Upper lobe of right lung (tissue), 1 donor: ENCODE results near the gene RPS6KA3. TPM values are rescaled to one million over a fixed set of nuclear protein-coding genes. Genes with fewer than 3 reads are reported as not detected.
"Not testable (repeated sequence)": the region's sequence is repeated elsewhere in the genome, so short reads cannot be mapped to it uniquely, and the experiment has no call there.

Experiments
- ATAC-seq: fragments of 200-7000 bp; cut with Tn5 transposase; one replicate; pipeline ENCODE4 v1.9.1; 2020; ENCODE audit warnings: mild to moderate bottlenecking, moderate library complexity
- DNase-seq: peaks from one replicate; pipeline ENCODE4 v3.0.0-alpha.2; 2020
- H3K27ac ChIP-seq: fragments of 200-600 bp; one replicate; pipeline ENCODE4 v1.8.0; 2022
- H3K27me3 ChIP-seq: fragments of 200-600 bp; one replicate; pipeline ENCODE4 v1.8.0; 2022; ENCODE audit warnings: mild to moderate bottlenecking
- H3K36me3 ChIP-seq: fragments of 200-600 bp; one replicate; pipeline ENCODE4 v1.8.0; 2022
- H3K4me1 ChIP-seq: fragments of 200-600 bp; one replicate; pipeline ENCODE4 v1.8.0; 2022
- H3K4me3 ChIP-seq: fragments of 200-600 bp; one replicate; pipeline ENCODE4 v1.8.0; 2022; ENCODE audit warnings: mild to moderate bottlenecking
- H3K9me3 ChIP-seq: fragments of 200-600 bp; one replicate; pipeline ENCODE4 v1.8.0; 2022
- CTCF ChIP-seq: fragments of 200-600 bp; IDR thresholded peaks from one replicate; pipeline ENCODE4 v1.8.0; 2022; ENCODE audit warnings: antibody characterized with exemption
- intact Hi-C: fragments of 100-400 bp; cut with DNase I; formaldehyde crosslinking; loops from one replicate; pipeline ENCODE4 v1.11.0; 2022
- total RNA-seq: library from RNA; stranded (reverse); fragmentation: NEBNext Ultra II Directional; extraction: Animal tissue kit (Norgen Biotek cat#: 25700); gene quantifications from one replicate; pipeline ENCODE4 v1.2.1, GENCODE V29; 2021
- donor health status: DM: no; HTN: yes; CAD: no; lungs with severe emphysema.

Gene RPS6KA3
- total RNA-seq, 1 donor from 2014 or later, result 70.5 TPM

- Histone ChIP-seq H3K9me3 (no peaks in the 10 kb centered on the region), H3K27me3 (no peaks in the 10 kb centered on the region), H3K4me1 (no peaks in the 10 kb centered on the region), H3K4me3 (no peak overlapping the region), H3K36me3 (peaks cover 17% of the 10 kb centered on the region), H3K27ac (no peak overlapping the region)
- ATAC-seq, result no peak
- intact Hi-C loops, result no loop called here
- no peak for TF ChIP-seq CTCF
- no peak for DNase-seq
Measured at GRCh38 chrX:20181598-20182329, 84.9 kb downstream of the RPS6KA3 start.

- Histone ChIP-seq H3K27me3 (no peaks in the 10 kb centered on the region), H3K9me3 (no peaks in the 10 kb centered on the region), H3K36me3 (peaks cover 48% of the 10 kb centered on the region), H3K4me3 (no peak overlapping the region), H3K4me1 (no peaks in the 10 kb centered on the region), H3K27ac (no peak overlapping the region)
- DNase-seq, result no peak
- intact Hi-C loops, result no loop called here
- TF ChIP-seq CTCF, result no peak
- no peak for ATAC-seq
Measured at GRCh38 chrX:20177093-20177492, 89.6 kb downstream of the RPS6KA3 start.

- Histone ChIP-seq H3K9me3 (no peaks in the 10 kb centered on the region), H3K4me1 (no peaks in the 10 kb centered on the region), H3K27ac (no peak overlapping the region), H3K4me3 (no peak overlapping the region), H3K27me3 (no peaks in the 10 kb centered on the region), H3K36me3 (peaks cover 72% of the 10 kb centered on the region)
- DNase-seq, result no peak
- TF ChIP-seq CTCF, result no peak
- ATAC-seq, result no peak
- intact Hi-C loops, result no loop called here
Measured at GRCh38 chrX:20173856-20174255, 92.9 kb downstream of the RPS6KA3 start.

- intact Hi-C loops, result no loop called here
- Histone ChIP-seq H3K9me3 (no peaks in the 10 kb centered on the region), H3K27me3 (no peaks in the 10 kb centered on the region), H3K4me3 (no peak overlapping the region), H3K36me3 (peaks cover 78% of the 10 kb centered on the region), H3K27ac (no peak overlapping the region), H3K4me1 (no peaks in the 10 kb centered on the region)
- no peak for TF ChIP-seq CTCF
- ATAC-seq, result no peak
- DNase-seq, result no peak
Measured at GRCh38 chrX:20173313-20173712, 93.4 kb downstream of the RPS6KA3 start.

- intact Hi-C loops, result no loop called here
- Histone ChIP-seq H3K27me3 (no peaks in the 10 kb centered on the region), H3K27ac (no peak overlapping the region), H3K4me1 (no peaks in the 10 kb centered on the region), H3K36me3 (peaks cover 87% of the 10 kb centered on the region), H3K4me3 (no peak overlapping the region), H3K9me3 (no peaks in the 10 kb centered on the region)
- no peak for ATAC-seq
- no peak for TF ChIP-seq CTCF
- no peak for DNase-seq
Measured at GRCh38 chrX:20171887-20172286, 94.8 kb downstream of the RPS6KA3 start.

GRCh38 chrX:20162516-20162915 is 104.2 kb downstream of the RPS6KA3 start:
- H3K27ac ChIP-seq, DNase-seq, H3K27me3 ChIP-seq, H3K9me3 ChIP-seq, intact Hi-C loops, H3K4me3 ChIP-seq, H3K4me1 ChIP-seq, ATAC-seq: not testable (repeated sequence)
- peaks cover 32% of the 10 kb centered on the region for H3K36me3 ChIP-seq
